GM21390 (cell line): ENCODE data around the gene KMT2E.

ENCODE experiments used
- ATAC-seq: cut with Tn5 transposase; IDR thresholded peaks from one replicate; pipeline ENCODE4 v1.9.1; 2021; ENCODE audit not compliant: unreplicated experiment

Gene KMT2E

DNA sequence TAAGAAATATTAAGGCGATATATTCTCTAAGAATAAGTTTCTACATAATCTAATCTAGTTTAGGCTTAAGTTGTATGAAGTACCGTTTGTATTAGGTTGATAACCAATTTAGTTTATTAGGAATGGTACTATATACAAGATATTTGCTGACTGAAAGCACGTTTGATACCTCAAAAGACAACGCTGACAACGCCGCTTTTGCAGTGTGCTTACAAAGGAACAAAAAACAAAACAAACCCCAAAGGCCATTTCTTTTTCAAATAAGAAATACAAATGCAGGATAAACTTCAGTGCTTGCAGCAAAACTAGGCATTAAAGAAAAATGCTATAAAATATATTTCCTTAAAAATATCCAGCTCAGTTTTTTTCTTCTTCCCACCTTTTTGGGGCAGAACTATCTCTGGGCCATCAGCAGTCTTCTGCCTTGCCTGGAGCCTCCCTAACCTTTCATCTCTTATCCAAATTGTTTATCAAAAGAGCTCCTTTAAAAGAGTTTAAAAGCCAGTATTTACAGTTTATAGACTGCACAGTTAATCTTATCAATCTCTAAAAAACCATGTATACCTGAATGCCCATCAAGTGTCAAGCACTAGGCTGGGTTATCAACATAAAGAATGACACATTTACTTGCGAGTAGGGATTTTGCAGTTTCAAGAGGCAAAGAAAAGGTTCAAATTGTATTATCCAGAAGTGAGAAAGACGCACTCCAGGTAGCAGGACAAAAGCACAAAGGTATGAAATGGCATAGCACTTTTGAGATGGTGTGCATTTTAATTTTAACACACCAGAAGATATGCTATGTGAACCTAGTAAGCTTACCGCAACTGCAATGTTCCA, 4.1 kb upstream of the KMT2E start:
- ATAC-seq = no peak

DNA sequence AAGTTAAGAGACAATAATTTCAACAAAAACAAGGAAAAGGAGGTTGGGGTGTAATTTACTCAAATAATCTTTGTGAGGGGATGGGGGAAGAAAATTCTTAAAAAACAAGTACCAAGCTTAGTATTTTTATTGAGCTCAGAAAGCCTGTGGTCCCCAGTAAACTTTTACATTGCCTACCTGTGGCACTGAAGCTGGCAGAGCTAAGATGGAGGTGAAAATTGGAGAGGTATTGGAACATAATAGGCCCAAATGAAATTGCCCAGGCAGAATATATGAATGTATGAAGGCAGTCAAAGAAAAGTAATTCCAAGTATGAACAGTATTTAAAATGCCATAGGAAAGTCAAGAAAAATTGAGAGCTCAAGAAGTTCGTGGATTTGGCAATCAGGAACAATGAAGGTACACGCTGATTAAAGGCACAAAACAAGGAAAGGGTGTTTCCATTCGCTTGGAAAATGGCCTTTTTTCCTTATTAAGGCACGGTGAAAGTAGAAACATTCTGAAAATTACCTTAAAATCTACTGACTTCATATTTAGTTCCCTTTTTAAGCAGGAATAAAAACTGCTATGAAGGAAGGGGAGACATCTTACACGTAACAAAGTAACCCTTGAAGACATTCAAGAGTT, 3.4 kb upstream of the KMT2E start:
- ATAC-seq = no peak

DNA sequence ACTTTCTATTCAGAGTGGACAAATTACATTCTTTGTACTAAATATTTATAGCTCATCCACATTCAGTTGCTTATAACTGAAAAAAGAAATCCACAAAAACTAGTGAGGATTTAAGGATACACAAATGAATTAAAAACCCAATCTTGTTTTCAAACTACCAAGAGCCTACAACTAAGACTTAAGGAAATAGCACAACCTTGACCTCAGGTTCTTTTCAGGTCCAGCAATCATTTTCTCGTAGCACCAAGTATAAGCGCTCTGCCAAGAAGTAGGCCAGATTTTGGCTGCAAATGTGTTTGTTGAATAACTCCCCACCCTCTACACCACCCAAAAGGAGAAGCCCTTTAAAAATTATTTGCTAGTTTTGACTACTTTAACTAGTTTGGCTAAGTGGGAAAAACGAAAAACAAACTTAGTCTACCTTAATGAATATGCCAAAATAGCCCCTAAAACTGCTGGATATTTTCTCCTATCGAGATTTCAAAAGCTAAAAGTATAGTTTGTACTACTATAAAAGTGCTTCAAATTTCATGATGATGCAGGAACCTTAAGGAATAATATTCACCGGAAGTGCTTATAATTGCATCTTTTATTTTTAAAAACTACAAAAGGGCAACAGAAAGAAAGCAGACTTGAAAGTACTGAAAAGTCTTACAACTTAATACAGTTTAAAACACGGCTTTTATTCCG, 2.7 kb upstream of the KMT2E start:
- no peak for ATAC-seq

DNA sequence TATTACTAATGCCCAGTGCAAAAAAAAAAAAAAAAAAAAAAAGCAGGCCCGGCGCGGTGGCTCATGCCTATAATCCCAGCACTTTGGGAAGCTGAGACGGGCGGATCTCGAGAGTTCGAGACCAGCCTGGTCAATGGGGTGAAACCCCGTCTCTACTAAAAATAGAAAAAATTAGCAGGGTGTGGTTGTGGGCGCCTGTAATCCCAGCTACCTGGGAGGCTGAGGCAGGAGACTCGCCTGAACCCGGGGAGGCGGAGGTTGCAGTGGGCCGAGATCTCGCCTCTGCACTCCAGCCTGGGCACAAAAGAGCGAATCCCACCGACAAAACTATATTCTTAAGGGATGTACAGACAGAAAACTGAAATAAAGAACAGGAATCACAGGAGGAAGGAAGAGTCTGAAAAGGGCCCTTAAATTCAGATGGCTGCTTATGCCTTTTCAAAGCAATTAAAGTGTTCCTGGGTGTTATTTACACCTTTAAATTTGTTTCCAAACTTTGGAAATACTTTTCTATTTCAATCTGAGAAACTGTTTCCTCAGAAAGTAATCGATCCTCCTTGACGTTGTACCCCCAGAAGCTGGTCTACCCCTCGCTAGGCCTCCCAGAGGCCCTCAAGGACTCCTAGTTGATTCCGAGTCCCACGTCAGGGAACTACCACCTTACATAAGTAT, 2.0 kb upstream of the KMT2E start:
- no peak for ATAC-seq

DNA sequence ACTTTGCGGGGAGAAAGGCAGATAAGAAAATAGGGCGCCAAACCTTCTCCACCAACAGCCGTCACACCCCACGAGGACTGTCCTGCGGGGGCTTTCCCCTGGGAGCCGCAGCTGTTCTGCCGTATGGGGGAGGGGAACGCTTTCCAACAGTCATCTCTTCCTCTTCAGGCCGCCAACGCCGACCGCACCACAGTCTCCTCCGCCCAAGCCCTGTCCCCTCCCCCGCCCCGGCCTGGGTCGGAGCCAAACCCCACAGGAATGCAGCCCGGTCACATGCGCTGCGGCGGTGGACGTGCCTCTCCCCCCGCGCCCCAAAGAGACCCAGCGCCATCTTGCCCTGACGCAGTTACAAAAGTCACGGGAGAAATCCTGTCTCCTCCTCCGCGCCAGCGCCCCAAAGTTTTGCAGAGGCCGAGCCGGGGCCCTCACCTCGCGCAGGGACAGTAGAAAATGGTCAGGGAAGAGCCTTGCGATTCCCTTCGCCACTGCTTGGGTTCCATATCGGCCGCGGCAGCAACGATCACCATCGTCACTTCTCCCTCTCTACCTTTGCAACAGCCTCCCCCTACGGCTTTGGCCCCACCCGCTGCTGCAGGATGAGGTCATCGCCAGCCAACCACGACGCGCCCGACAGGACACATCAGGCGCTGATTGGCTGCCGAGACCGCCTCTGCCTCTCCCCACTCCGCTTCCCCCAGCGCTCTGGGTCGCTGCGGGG, 1.3 kb upstream of the KMT2E start:
- peak; percentile 67 for ATAC-seq

DNA sequence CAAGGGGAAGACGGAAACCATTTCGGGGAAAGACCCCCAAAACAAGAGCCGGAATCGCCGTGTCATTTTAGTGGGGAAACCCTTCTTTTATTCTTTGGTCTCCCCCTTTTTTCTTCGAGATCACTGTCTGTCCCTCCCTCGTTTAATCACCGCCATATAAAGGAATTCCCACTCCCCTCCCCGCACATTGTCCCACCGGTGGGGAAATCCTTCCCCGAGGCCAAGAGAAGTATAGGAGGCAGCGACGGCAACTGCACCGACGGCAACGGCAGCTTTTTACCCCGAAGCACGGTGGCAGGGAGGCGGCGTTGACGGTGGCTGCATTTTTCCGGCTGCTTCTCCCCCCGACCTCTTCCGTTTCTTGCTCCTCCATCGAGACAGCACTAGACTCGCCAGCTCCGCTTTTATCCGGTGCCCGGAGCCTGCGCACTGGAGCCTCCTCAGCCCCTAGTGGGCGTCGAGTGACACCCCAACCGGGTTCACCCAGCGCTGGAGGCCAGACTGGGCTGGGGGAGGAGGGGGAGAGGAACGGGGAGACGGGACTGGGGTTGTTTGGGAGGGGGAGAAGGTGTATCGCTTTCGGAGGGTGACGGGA, 687 bp upstream of the KMT2E start:
- peak; percentile 30 for ATAC-seq

DNA sequence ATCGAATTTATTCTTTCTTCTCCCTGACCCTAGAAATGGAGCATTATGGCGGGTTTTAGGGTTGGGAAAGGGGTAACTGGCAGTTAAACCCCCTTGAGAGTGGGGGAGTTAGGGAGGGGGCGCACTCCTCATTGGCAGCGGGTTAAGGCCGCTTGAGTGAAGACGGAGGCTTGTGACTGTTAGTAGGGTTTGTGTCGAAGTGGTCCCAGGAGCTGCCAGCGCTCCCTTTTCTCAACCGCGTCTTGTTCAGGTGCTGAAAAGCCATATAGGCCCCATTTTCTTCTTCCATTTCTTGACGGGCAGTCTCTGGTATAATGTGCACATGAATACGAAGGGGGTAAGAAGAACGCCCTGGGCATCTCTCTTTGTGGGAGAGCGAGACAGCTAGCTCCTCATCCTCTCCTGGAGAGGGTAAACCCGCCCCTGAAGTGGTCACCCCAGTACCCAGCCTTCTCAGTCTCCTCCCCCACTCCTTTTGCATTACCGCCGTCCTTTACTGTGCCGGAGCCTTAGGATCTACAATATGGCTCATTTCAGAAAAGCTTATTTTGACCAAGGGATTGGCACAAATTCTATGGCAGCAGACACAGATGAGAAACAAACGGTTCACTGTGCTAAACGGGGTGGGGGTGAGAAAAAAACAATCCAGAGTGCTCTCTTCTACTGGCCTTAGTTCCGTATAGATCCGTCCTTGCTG, 836 bp downstream of the KMT2E start:
- ATAC-seq = no peak

DNA sequence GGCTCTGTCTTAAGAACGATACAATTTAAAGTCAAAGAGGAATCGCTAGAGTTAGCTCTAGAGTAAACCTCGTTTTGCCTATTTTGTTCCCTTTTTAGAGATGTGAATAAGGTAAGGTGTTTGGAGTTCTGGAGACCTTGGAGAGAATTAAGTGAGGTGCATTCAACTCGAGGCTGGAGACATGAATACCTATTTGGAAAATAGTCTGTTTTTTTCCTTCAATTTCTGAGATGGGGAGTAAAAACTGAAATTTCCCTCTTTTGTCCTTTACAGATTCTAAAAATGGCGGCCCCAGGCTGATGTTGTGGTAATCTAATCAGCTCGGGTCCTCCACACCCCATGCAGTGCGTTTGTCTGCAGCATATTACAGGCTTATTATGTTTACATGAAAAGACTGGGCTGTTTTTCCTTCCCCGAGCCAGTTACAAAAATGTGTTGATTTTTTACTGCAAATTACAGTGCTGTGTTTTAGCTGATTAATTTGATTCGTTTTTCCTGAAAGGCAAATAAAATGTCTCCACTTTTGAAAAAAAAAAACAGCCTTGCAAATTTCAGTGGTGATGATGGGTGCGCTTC, 1.5 kb downstream of the KMT2E start:
- ATAC-seq = no peak

DNA sequence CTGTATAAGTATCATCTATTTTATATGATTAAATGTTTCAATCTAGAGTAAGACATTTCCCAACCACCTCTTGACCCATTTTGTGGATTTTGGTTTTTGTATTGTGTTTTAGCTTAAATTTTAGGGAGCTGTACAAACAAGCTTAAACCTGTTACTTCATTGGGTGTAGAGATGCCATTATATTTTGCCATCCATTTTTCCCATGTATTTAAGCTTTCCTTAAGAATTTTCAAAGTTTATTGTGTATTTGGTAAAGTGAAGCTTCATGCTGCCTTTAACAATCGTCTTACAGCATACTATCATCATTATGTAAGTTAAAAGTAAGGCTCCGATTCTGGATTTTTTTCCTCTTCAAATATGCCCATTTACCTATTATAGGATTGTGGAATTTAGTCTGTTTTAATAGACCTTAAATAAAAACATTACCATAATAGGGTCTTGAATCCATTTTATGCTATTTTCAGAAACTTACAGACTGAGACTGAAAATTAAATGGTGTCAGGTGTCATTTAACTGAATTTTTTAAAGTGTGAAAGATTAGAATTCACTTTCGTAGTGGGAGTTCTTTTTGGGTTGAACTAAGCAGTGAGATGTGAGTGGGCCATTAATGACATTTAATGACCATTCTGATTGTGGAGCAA, 2.2 kb downstream of the KMT2E start:
- no peak for ATAC-seq

DNA sequence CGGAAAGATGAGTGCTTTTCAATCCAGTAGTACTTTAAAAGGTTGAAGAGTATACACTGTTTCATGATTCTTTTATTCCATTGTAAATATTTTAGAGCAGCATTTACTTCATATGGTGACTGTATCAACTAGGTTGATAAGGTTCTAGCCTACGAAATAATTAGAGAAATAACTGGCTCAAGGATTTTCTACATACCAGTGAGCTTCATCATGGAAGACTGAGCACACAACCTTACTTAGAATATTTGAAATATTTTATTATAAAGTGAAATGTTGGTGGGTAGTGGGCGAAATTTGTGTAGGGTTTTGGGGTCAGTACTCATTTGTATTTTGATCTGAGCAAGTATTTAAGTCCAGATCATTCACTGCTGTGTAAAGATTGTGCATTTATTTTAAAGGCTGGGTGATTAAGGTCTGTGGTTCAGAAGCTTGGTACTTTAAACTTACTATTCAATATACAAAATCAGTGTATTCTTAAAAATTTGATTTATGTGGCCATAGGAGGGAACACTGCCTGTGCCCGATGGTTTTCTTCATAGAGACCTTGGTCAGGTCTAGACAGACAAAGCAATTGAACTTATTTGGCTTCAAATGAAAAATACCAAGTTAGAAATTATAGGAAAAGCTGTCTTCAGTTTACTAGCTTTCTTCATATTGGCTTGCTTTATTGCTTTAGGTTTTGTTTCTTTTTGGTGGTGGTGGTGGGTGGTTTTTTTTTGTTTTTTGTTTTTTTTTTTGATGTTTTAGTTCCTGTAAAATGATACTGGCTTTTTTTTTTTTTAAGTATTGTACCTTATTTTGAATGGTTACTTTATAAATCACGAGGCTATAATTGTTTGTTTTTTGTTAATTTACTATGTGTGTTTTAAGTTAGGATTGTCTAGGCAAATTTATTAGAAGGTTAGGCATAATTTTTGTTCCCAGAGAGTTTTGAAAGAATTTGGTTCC, 3.0 kb downstream of the KMT2E start:
- no peak for ATAC-seq

DNA sequence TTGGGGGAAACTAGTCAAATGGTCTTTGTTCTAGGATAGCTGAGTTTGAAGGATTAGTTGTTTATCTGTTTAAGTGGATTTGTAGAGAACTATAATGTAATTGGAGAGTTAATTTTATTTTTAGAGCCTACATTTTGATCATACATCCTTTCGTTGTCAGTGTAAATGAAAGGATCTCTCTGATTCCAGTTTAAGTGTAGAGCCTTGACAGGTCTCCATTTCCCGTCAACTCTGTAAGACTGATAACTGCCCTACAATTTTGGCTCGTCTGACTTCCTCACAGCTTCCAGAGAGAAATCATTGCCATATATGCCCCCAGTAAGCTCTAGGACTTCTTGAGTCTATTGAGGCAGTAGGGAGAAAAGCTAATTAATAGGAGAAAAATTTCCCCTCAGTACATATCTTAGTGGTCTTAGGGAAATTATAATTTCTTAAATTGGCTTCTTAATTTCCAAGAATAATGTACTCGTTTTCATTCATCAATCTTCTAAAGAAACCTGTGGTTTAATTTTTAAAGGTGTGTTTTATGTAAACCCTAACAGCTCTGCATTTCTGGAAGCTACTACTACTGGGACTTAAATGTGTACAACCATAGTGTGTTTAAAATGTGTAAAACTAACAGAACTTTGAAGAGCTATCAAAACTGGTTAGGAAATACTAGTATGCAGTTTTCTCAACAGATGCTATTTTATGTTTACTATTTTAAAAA, 3.8 kb downstream of the KMT2E start:
- no peak for ATAC-seq

DNA sequence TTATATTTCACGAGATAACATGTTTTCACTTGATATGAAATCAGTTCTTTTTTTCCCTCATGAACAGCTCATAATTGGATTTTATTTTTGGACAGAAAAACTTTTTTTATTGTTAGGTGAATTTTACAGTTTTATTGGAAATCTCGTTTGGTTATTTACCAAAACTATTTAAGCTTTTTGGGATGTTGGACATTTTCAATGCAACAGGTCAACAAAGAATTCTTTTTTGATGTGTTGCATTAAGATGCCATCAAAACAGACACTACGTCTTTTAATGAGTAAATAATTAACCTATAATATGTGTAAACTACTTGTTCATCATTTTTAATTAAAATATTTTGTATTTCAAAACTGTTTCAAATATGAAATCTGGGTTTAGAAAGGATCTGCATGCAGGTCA, 5.3 kb downstream of the KMT2E start:
- ATAC-seq = no peak

DNA sequence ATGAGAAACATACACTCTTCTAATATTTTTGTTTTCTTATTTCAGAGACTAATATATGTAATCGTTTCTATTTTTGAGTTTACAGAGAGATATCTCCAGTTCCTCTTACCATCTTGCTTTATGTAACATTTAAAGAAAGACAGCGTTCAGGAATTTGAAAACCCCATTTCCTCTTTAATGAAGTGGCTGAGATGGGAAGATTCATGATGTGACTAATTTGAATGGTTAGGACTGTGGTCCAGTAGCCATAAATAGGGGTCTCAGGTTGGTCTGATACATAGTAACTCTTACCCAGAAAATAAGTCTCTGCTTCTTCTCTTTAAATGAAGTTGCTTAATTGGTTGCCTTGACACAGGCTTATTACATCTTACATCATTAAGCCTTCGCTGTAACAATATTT, 6.9 kb downstream of the KMT2E start:
- no peak for ATAC-seq

DNA sequence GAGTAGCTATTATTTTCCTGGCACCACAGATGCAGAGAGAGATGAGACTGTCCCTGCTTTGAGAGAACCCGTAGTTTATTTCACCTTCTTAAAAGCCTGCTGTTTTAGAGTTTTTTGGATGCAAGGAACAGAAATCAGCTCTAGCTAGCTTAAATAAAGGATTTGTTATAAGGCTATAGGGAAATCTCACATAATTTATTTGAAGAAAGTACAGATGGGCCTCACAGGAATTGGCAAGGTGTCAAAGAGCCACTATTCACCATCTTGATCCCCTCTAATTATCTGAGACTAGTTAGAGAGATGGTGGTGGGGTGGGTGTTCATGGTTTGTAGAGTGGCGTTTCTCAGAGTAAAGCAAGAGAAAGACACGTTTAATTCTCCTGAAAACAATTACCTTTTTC, 7.3 kb downstream of the KMT2E start:
- ATAC-seq = no peak

DNA sequence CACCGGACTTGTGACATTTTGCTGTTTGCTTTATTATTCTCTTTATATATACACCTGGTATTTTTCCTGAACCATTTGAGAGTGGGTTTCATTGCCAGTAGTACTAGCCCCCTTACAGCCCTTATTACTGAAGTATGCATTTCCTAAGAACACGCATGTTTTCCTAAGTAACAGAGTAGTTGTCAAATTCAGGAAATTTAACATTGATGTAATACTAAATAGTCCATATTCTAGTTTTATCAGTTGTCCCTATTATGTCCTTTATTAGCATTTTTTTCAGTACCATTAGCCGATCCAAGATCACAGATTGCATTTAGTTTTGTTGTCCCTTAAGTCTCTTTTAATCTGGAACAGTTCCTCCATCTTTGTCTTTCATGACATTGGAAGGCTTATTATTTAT, 8.0 kb downstream of the KMT2E start:
- ATAC-seq = no peak

DNA sequence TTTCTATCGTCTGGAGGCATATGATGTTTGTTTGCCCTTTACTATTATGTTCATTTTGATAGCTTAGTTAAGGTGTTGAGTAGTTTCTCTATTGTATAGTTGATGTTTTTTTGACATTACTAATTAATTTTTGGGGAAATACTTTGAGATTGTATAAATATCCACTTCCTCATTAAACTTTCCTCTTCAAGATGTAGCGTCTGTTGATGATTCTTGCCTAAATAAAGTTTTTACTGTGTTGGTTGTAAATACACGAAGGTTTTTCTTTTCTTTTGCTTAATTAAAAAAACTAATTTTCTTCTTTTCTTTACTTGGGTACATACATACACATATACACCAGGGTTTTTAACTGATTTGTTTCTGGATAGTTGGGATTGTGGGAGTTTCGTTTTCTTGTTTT, 8.5 kb downstream of the KMT2E start:
- no peak for ATAC-seq

DNA sequence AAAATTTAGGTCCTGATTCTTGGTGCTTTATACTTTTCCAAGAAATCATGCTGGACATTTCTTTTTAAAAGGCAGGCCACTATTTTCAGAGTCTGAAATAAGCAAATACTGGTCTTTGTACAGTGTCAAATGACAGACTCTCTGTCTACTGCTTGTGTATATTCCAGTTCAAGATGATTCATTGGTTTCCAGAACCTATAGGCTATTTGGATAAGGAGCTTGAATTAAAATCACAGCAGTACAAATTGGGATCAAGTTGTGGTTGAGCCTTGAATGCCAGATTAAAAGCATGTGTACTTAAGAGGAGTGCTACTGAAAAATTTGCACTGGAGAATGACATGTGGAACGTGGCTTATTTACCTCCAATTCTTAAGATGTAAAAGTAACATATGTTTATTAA, 10.7 kb downstream of the KMT2E start:
- ATAC-seq = no peak
